Aorta (tissue), 5 donors: Measurements from ENCODE around the gene ACSS2. TPM values are rescaled to one million over a fixed set of nuclear protein-coding genes. Genes with fewer than 3 reads are reported as not detected.
A peak's percentile ranks its signal among the peaks of the same experiment; 100 is the strongest.

ENCODE experiments used
- ATAC-seq: fragments of 200-7000 bp; cut with Tn5 transposase; one replicate; pipeline ENCODE4 v1.9.1; 2022; ENCODE audit warnings: moderate library complexity; ENCODE audit not compliant: low FRiP score
- DNase-seq, 2 donors: peaks; one replicate each; pipeline ENCODE4 v3.0.0-alpha.2; 2020
- H3K27ac ChIP-seq, 2 donors: one replicate each; pipeline ENCODE4 v1.5.1; 2013; ENCODE audit warnings: low read length in 2 of 2, mild to moderate bottlenecking in 2 of 2, moderate library complexity in 2 of 2, control low read depth in 1 of 2, inconsistent platforms in 1 of 2, low read depth in 1 of 2
- H3K27me3 ChIP-seq, 2 donors: one replicate each; pipeline ENCODE4 v1.6.1; 2013; ENCODE audit warnings: control low read depth in 1 of 2, low read length in 1 of 2, mild to moderate bottlenecking in 1 of 2, moderate library complexity in 1 of 2; ENCODE audit not compliant: insufficient read depth in 2 of 2, control insufficient read depth in 1 of 2
- H3K36me3 ChIP-seq, 2 donors: one replicate each; pipeline ENCODE4 v1.6.1; 2013; ENCODE audit warnings: control low read depth in 1 of 2, low read length in 1 of 2, mild to moderate bottlenecking in 1 of 2; ENCODE audit not compliant: insufficient read depth in 2 of 2, control insufficient read depth in 1 of 2
- H3K4me1 ChIP-seq, 2 donors: one replicate each; pipeline ENCODE4 v1.6.1; 2013; ENCODE audit warnings: low read length in 2 of 2, control low read depth in 1 of 2, mild to moderate bottlenecking in 1 of 2, moderate library complexity in 1 of 2; ENCODE audit not compliant: insufficient read depth in 2 of 2, control insufficient read depth in 1 of 2
- H3K4me3 ChIP-seq, 2 donors: one replicate each; pipeline ENCODE4 v1.5.1; 2013; ENCODE audit warnings: low read length in 2 of 2, control low read depth in 1 of 2, mild to moderate bottlenecking in 1 of 2
- H3K9me3 ChIP-seq: one replicate; pipeline ENCODE4 v1.6.1; 2013; ENCODE audit warnings: mild to moderate bottlenecking, low read length; ENCODE audit not compliant: control insufficient read depth
- WGBS, 2 donors: extraction: QIAGEN DNeasy Blood & Tissue Kit; methylation state at CpG; one replicate each; pipeline ENCODE4 v1.1.7; 2013; 5-methylcytosine and 5-hydroxymethylcytosine counted together
- intact Hi-C, 2 donors: fragments of 100-400 bp; cut with DNase I; formaldehyde crosslinking; loops; one replicate each; pipeline versions ENCODE4 v1.14.2 to v1.15.0; 2022
- polyA plus RNA-seq, 2 donors: library from polyadenylated mRNA; stranded (reverse); fragments of 200-250 nt; gene quantifications; one replicate each; pipeline ENCODE4 v1.2.3, GENCODE V29; 2013
- total RNA-seq, 2 donors: library from RNA; stranded (reverse); fragmentation: NEBNext Ultra II Directional; extraction: Animal tissue kit (Norgen Biotek cat#: 25700); gene quantifications; one replicate each; pipeline ENCODE4 v1.2.1, GENCODE V29; 2021
- donor health status: healthy with polysubstance abuse.
- donor health status: Bipolar disorder and iron deficiency.
- donor health status: DM: no; HTN: no; CAD: no.
- donor health status: DM: no; HTN: no; CAD: no.
- donor health status: DM: yes; HTN: yes; CAD: no.

Gene ACSS2
- total and polyA plus RNA-seq, 4 donors: 59.4 to 99.0 (median 76.1) TPM

DNA sequence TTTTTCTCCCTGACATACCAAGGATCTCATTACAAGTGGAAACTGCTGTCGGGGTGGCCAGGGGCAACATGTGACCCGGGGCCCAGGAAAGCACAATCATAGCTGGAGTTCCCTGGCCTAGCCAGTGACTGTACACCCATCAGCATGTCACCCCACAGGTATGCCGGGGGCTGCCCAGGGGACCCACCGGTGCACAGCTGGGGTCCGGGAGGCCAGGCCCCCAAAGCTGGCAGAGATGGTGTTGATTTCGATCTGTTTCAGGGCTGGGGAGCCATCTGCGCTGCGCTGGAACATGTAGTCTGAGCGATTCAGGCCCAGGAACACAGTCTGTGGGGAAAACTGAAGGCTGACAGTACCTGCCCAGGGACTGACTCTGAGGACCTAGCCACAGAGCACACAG, 65.9 kb downstream of the ACSS2 start:
- Histone ChIP-seq H3K4me3 (no peak overlapping the region), H3K27ac (no peak overlapping the region), H3K9me3 (no peaks in the 10 kb centered on the region), H3K36me3 (peaks cover 0 to 4% of the 10 kb centered on the region in 2 donors), H3K4me1 (no peaks in the 10 kb centered on the region), H3K27me3 (no peaks in the 10 kb centered on the region)
- DNase-seq (no peak), ATAC-seq (no peak)
- intact Hi-C loops: no loop called here
- 93 to 98% methylated on average over 9 of the region's 9 CpGs for WGBS, 2 donors

DNA sequence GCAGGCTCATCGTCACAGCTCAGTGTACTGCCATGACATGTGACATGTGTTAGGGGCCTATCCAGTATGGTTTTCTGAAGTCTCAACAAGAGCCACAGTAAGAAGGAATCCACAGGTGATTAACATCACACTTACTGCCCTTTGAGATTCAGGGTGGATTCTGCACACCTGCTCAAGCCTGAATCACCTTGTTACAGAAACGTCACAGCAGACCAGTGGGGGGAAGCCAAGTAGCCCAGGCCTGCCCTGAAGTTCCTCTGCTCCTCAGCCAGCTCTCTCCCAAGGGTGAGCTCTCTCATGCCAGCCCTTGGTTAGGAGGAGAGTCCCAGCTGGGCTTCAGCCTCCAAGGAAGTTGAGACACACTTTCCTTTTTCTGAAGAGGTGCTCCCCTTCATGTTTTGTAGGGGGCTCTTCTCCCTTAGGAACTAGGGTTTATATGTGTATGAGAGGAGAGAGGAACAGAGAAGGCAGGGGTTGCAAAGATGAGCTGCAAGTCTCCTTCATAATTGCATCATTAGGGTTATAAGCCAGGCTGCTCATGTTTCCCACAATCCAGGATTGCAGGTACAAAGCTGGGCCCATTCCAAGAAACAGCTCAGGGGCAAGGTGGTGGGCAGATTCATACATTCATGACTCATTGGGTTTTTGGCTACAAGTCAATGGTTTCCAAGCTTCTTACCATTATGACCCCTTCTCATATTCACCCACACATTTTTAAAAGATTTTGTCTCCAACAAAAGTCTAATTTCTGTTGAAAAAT, 67.6 kb downstream of the ACSS2 start:
- DNase-seq (no peak), ATAC-seq (no peak)
- Histone ChIP-seq H3K36me3 (peaks cover 0 to 4% of the 10 kb centered on the region in 2 donors), H3K27me3 (no peaks in the 10 kb centered on the region), H3K27ac (no peak overlapping the region), H3K4me3 (no peak overlapping the region), H3K9me3 (no peaks in the 10 kb centered on the region), H3K4me1 (no peaks in the 10 kb centered on the region)
- 72 to 86% methylated on average over 2 of the region's 2 CpGs for WGBS, 2 donors
- intact Hi-C loops: no loop called here

DNA sequence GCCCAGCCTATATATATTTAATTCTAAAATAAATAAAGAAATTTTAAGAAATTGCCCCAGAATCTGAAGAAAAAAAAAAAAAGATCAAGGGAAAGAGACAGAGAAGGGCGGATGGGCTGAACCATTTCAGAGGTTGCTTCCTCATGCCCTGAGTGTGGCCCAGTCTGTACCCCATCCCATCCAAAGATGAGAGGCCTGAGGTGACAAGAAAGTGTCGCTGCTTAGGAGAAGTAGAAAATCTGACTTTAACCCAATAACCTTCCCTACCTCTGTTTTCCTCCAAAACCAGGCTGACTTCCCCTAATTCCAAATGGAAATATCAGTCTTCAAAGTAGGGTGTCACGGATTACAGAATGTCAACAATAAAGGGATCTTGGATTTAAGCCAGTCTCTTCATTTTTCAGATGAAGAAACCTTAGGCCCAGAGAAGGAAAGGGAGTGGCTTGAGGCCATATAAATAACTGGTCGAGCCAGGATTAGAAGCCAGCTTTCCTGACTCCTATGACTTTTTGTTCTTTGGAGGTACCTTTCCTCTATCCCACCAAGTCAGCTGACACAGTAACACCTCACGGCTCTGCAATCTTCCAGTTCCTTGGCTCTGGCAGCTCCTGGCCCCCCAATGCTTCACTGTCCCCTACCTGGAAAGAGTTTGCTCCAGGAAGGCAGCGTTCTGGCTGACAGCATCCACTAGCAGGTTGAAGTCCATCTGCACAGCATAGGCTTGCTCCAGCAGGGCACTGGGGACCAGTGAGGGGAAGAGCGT, 69.1 kb downstream of the ACSS2 start:
- Histone ChIP-seq H3K36me3 (peaks cover 0 to 3% of the 10 kb centered on the region in 2 donors), H3K4me1 (no peaks in the 10 kb centered on the region), H3K27me3 (no peaks in the 10 kb centered on the region), H3K9me3 (no peaks in the 10 kb centered on the region), H3K27ac (no peak overlapping the region), H3K4me3 (no peak overlapping the region)
- DNase-seq (no peak), ATAC-seq (peak; percentile 21)
- WGBS, 2 donors: 80 to 83% methylated on average over 7 of the region's 7 CpGs
- intact Hi-C loops: no loop called here

DNA sequence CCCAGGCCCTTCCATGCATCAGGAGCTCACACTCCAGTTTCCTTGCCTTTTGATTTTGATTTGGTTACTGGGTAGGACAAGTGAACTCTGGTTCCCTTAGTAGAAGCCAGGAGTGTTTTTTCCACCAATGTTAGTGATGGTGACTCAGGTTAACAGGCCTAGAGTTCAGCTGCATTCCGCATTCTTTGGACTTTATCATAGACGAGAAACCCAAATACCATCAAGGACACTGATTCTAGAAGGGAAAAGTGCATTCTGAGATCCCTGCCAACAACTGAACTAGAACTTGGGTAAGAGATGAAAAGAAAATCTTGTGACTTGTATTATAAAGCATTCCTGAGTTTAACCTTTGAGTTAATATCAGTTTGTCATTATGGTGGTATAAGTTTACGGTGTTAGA, 70.2 kb downstream of the ACSS2 start:
- ATAC-seq (no peak), DNase-seq (no peak)
- 89 to 92% methylated on average over 3 of the region's 3 CpGs for WGBS, 2 donors

DNA sequence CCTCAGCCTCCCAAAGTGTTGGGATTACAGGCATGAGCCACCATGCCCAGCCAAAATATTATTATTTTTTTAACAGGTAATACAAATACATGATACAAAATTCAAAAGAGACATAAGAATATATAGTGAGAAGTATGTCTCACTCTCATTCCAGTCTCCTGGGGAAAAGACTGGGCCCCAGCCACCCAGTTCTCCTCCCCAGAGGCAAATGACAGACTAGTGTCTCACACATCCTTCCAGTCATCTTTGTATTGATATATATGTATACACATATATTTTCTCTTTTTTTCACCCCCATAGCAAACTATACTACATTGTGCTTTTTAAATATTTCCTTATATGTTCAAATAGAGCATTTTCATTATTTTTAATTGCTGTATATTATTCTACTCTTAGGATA, 70.9 kb downstream of the ACSS2 start:
- intact Hi-C loops: no loop called here
- H3K36me3 ChIP-seq: peaks cover 0 to 3% of the 10 kb centered on the region in 2 donors
- no peaks in the 10 kb centered on the region for H3K4me1 ChIP-seq
- no peaks in the 10 kb centered on the region for H3K27me3 ChIP-seq
- no peak overlapping the region for H3K27ac ChIP-seq
- H3K4me3 ChIP-seq: no peak overlapping the region
- ATAC-seq: no peak
- no peak for DNase-seq
- H3K9me3 ChIP-seq: no peaks in the 10 kb centered on the region

More for the DNA sequence above, 70.2 kb downstream of the ACSS2 start:
- H3K36me3 ChIP-seq: peaks cover 0 to 3% of the 10 kb centered on the region in 2 donors
- no peaks in the 10 kb centered on the region for H3K4me1 ChIP-seq
- no peak overlapping the region for H3K4me3 ChIP-seq
- intact Hi-C loops: no loop called here
- no peaks in the 10 kb centered on the region for H3K27me3 ChIP-seq
- no peaks in the 10 kb centered on the region for H3K9me3 ChIP-seq
- no peak overlapping the region for H3K27ac ChIP-seq

DNA sequence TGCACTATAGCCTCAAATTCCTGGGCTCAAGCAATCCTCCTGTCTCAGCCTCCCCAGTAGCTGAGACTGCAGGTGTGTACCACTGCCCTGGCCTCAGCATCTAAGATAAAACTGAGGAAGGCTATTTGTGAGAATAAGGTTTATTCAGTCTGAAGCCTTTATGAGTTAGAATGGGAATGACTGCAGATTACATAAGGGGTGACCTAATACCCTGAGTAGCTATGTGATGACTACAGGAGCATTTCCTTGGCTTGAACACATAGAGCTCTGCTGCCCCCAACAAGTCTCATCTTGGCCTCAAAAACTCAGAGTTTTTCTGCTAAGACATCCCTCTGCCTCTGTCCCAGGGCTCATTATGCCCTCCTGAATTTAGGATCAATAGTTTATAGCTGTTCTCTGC, 71.6 kb downstream of the ACSS2 start:
- Histone ChIP-seq H3K4me3 (no peak overlapping the region), H3K9me3 (no peaks in the 10 kb centered on the region), H3K4me1 (no peaks in the 10 kb centered on the region), H3K27me3 (no peaks in the 10 kb centered on the region), H3K36me3 (peaks cover 0 to 3% of the 10 kb centered on the region in 2 donors), H3K27ac (no peak overlapping the region)
- DNase-seq (no peak), ATAC-seq (no peak)
- intact Hi-C loops: no loop called here

DNA sequence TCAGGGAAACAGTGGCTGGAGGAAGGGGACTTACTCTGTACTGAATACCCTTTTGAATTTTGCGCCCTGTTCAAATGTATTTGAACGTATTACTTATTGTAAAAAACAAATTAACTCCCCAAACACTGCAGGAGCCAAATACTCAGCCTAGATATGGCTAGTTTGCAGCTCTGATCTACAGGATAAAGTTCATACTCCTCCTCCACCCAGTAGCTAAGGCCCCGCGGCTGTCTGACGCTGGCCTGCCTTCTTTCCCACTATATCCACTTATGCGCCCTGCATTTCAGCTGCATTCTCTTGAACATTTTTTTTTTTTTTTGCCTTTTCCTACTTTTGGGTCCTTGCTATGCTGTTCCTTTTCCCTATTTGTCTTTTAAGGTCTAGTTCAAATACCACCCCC, 72.7 kb downstream of the ACSS2 start:
- Histone ChIP-seq H3K4me3 (no peak overlapping the region), H3K36me3 (peaks cover 0 to 1% of the 10 kb centered on the region in 2 donors), H3K9me3 (no peaks in the 10 kb centered on the region), H3K27ac (no peak overlapping the region), H3K27me3 (no peaks in the 10 kb centered on the region), H3K4me1 (no peaks in the 10 kb centered on the region)
- no peak for ATAC-seq
- no peak for DNase-seq
- intact Hi-C loops: no loop called here
- 74 to 76% methylated on average over 6 of the region's 6 CpGs for WGBS, 2 donors

DNA sequence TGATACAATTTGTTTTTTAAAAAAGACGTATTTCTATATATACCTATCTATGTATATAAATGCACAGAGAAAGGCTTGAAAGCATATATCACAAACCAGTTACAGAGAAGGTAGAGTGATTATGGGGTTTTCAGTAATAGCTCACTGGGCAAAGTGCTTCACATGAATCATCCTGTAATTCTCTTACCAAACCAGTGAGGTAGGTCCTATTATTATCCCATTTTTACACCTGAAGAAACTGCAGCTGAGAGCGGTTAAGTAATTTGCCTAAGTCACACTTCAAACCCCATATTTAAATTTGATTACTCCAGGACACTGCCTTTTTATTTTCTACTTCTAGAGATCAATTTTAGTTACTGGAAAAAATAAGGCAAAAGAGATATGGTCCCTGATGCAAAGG, 74.8 kb downstream of the ACSS2 start:
- no peaks in the 10 kb centered on the region for H3K9me3 ChIP-seq
- intact Hi-C loops: no loop called here
- H3K27me3 ChIP-seq: no peaks in the 10 kb centered on the region
- no peaks in the 10 kb centered on the region for H3K4me1 ChIP-seq
- no peak overlapping the region for H3K4me3 ChIP-seq
- ATAC-seq (no peak), DNase-seq (no peak)
- no peaks in the 10 kb centered on the region for H3K36me3 ChIP-seq
- H3K27ac ChIP-seq: no peak overlapping the region
- WGBS, 2 donors: 95 to 98% methylated on average over 2 of the region's 2 CpGs

DNA sequence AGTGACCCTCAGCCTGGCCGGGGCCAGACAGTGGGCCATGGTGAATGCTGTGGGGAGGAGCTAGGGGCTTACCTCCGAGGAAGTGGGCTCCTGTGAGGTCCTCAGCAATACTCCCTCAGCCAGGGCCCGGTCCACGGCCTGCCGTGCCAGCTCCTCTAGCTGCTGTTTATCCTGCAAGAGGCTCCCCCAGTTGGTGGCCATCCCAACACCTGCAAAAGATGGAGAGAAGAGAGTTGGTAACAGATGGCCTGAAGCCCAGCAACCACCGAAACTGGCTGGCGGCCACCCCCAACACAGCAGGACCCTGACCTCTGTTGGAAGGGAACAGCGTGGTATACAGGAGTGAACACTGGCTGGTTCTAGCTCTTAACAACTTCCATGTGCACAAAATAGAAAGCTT, 75.2 kb downstream of the ACSS2 start:
- Histone ChIP-seq H3K9me3 (no peaks in the 10 kb centered on the region), H3K36me3 (no peaks in the 10 kb centered on the region), H3K4me3 (no peak overlapping the region), H3K27ac (no peak overlapping the region), H3K4me1 (no peaks in the 10 kb centered on the region), H3K27me3 (no peaks in the 10 kb centered on the region)
- no peak for ATAC-seq
- 77 to 84% methylated on average over 8 of the region's 8 CpGs for WGBS, 2 donors
- DNase-seq: no peak
- intact Hi-C loops: no loop called here
